Spleen (tissue), 7 donors: ENCODE results near the gene DSC3.

ENCODE experiments used
- POLR2A ChIP-seq, 3 donors: fragments of 450-650 bp; IDR thresholded peaks; one replicate each; pipeline ENCODE4 v1.5.1; 2017; ENCODE audit warnings: antibody characterized with exemption in 3 of 3, mild to moderate bottlenecking in 1 of 3
- TF ChIP-seq, protein P1 (sequence below), 11 experiments: fragments of 200-600 bp in 7 of 11; fragments of 450-650 bp in 4 of 11; sonication (generic) in 4 of 11; IDR thresholded peaks in 8 of 11; conservative IDR thresholded peaks in 3 of 11; 1 replicate in 7 of 11; 2 replicates in 4 of 11; pipeline versions ENCODE4 v1.4.0 to v1.8.0; 2016 to 2021; ENCODE audit warnings: antibody characterized with exemption in 11 of 11, inconsistent platforms in 4 of 11, mild to moderate bottlenecking in 1 of 11
- donor health status: DM: no; HTN: no; CAD: no; lungs with moderate emphysema.
- donor health status: DM: no; HTN: no; CAD: no.
- donor health status: DM: no; HTN: no; CAD: no.

DNA sequence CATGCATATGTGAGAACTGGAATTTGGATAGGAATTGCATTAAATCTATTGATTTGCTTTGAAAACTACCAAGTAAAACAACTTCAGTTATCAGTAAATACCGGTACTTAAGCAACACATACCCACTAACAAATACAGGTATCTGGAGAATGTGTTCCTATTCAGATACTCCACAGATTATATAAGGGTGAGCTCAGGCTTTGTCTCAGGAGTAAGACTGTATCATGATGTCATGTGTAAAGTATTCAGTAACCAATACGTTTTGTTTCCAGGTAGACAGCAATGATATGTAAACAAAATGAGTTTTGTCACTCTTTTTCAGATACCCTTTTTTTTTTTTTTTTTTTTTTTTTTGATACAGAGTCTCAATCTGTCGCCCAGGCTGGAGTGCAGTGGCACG, 74.8 kb downstream of the DSC3 start:
- TF ChIP-seq POLR2A (IDR thresholded peaks at IDR 0.05), result no peak
- TF ChIP-seq, protein P1, sequence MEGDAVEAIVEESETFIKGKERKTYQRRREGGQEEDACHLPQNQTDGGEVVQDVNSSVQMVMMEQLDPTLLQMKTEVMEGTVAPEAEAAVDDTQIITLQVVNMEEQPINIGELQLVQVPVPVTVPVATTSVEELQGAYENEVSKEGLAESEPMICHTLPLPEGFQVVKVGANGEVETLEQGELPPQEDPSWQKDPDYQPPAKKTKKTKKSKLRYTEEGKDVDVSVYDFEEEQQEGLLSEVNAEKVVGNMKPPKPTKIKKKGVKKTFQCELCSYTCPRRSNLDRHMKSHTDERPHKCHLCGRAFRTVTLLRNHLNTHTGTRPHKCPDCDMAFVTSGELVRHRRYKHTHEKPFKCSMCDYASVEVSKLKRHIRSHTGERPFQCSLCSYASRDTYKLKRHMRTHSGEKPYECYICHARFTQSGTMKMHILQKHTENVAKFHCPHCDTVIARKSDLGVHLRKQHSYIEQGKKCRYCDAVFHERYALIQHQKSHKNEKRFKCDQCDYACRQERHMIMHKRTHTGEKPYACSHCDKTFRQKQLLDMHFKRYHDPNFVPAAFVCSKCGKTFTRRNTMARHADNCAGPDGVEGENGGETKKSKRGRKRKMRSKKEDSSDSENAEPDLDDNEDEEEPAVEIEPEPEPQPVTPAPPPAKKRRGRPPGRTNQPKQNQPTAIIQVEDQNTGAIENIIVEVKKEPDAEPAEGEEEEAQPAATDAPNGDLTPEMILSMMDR (IDR thresholded peaks at IDR 0.05 in 8 of 11, conservative IDR thresholded peaks at IDR 0.05 in 3 of 11), result no peak
